Measurements from ENCODE around the gene PAOX.

Gene PAOX

GRCh38 chr10:133342942-133343341 is 36.1 kb upstream of the PAOX start:
- H3K4me3 ChIP-seq (ENCODE audit: low read depth, low read length): no peak overlapping the region
- DNase-seq (ENCODE audit: low read depth): no peak
- TF ChIP-seq CTCF (IDR thresholded peaks at IDR 0.05; ENCODE audit: insufficient read depth, low read depth, low read length, missing control alignments): no peak

GRCh38 chr10:133343558-133343957 is 35.5 kb upstream of the PAOX start:
- TF ChIP-seq CTCF (IDR thresholded peaks at IDR 0.05; ENCODE audit: insufficient read depth, low read depth, low read length, missing control alignments): no peak
- no peak for DNase-seq (ENCODE audit: low read depth)
- no peak overlapping the region for H3K4me3 ChIP-seq (ENCODE audit: low read depth, low read length)

GRCh38 chr10:133344236-133344635 is 34.8 kb upstream of the PAOX start:
- no peak for DNase-seq (ENCODE audit: low read depth)
- no peak for TF ChIP-seq CTCF (IDR thresholded peaks at IDR 0.05; ENCODE audit: insufficient read depth, low read depth, low read length, missing control alignments)
- H3K4me3 ChIP-seq (ENCODE audit: low read depth, low read length): no peak overlapping the region

GRCh38 chr10:133346413-133346812 is 32.6 kb upstream of the PAOX start:
- no peak for TF ChIP-seq CTCF (IDR thresholded peaks at IDR 0.05; ENCODE audit: insufficient read depth, low read depth, low read length, missing control alignments)
- no peak for DNase-seq (ENCODE audit: low read depth)
- no peak overlapping the region for H3K4me3 ChIP-seq (ENCODE audit: low read depth, low read length)

GRCh38 chr10:133347710-133348517 is 31.1 kb upstream of the PAOX start:
- no peak overlapping the region for H3K4me3 ChIP-seq (ENCODE audit: low read depth, low read length)
- no peak for DNase-seq (ENCODE audit: low read depth)
- no peak for TF ChIP-seq CTCF (IDR thresholded peaks at IDR 0.05; ENCODE audit: insufficient read depth, low read depth, low read length, missing control alignments)

- no peak overlapping the region for H3K4me3 ChIP-seq (ENCODE audit: low read depth, low read length)
- TF ChIP-seq CTCF (IDR thresholded peaks at IDR 0.05; ENCODE audit: insufficient read depth, low read depth, low read length, missing control alignments): no peak
- DNase-seq (ENCODE audit: low read depth): no peak
Observed at GRCh38 chr10:133349160-133349568, 29.9 kb upstream of the PAOX start.

GRCh38 chr10:133349577-133350011 is 29.5 kb upstream of the PAOX start:
- no peak for TF ChIP-seq CTCF (IDR thresholded peaks at IDR 0.05; ENCODE audit: insufficient read depth, low read depth, low read length, missing control alignments)
- no peak overlapping the region for H3K4me3 ChIP-seq (ENCODE audit: low read depth, low read length)
- no peak for DNase-seq (ENCODE audit: low read depth)
